ENCODE measurements around the gene KCMF1.

GRCh38 chr2:84925724-84926376 lies 45.1 kb upstream of the KCMF1 start:
- TF ChIP-seq CTCF (IDR thresholded peaks at IDR 0.05; ENCODE audit: poor library complexity, severe bottlenecking) (peak; percentile 60), EP300 (conservative IDR thresholded peaks at IDR 0.05; ENCODE audit: poor library complexity, severe bottlenecking) (no peak), TAF1 (IDR thresholded peaks at IDR 0.05; ENCODE audit: low read depth) (no peak), REST (IDR thresholded peaks at IDR 0.05; ENCODE audit: borderline replicate concordance) (no peak), EZH2 (IDR thresholded peaks at IDR 0.05; ENCODE audit: borderline replicate concordance, insufficient read depth, low read length, poor library complexity, severe bottlenecking) (no peak), MXI1 (conservative IDR thresholded peaks at IDR 0.05; ENCODE audit: poor library complexity, severe bottlenecking) (no peak), SMC3 (conservative IDR thresholded peaks at IDR 0.05; ENCODE audit: poor library complexity) (peak; percentile 48)

All from neural cell (in vitro differentiated cells).